Activated T-helper 17 cell treated with anti-CD3 and anti-CD28 coated beads, Interleukin-2, amount 50 U/mL, for 72 hours (primary cell): ENCODE measurements around the gene RASAL3. TPM values are rescaled to one million over a fixed set of nuclear protein-coding genes. Genes with fewer than 3 reads are reported as not detected.
A peak's percentile ranks its signal among the peaks of the same experiment; 100 is the strongest.

ENCODE experiments used
- ATAC-seq: fragments of 150-1000 bp; cut with Tn5 transposase; replicated peaks from 2 replicates; pipeline ENCODE4 v1.10.0; 2021; ENCODE audit warnings: mild to moderate bottlenecking, moderate library complexity
- H3K27ac Mint-ChIP-seq: one replicate; pipeline ENCODE4 v1.8.0; 2022; ENCODE audit warnings: mixed read lengths
- H3K27me3 Mint-ChIP-seq: one replicate; pipeline ENCODE4 v1.8.0; 2022; ENCODE audit warnings: mixed read lengths
- H3K36me3 Mint-ChIP-seq: one replicate; pipeline ENCODE4 v1.8.0; 2022; ENCODE audit warnings: low read depth, mild to moderate bottlenecking, mixed read lengths
- H3K4me1 Mint-ChIP-seq: one replicate; pipeline ENCODE4 v1.8.0; 2022; ENCODE audit warnings: mixed read lengths
- H3K4me3 Mint-ChIP-seq: one replicate; pipeline ENCODE4 v1.8.0; 2022; ENCODE audit warnings: mild to moderate bottlenecking, mixed read lengths
- H3K9me3 Mint-ChIP-seq: one replicate; pipeline ENCODE4 v1.8.0; 2022; ENCODE audit warnings: mixed read lengths
- total RNA-seq, 2 donors: library from RNA; stranded (reverse); gene quantifications; one replicate each; pipeline ENCODE4 v1.2.3, GENCODE V29; 2022

RASAL3 gene
- total RNA-seq, 2 donors from 2014 or later = 126 to 134 TPM

DNA sequence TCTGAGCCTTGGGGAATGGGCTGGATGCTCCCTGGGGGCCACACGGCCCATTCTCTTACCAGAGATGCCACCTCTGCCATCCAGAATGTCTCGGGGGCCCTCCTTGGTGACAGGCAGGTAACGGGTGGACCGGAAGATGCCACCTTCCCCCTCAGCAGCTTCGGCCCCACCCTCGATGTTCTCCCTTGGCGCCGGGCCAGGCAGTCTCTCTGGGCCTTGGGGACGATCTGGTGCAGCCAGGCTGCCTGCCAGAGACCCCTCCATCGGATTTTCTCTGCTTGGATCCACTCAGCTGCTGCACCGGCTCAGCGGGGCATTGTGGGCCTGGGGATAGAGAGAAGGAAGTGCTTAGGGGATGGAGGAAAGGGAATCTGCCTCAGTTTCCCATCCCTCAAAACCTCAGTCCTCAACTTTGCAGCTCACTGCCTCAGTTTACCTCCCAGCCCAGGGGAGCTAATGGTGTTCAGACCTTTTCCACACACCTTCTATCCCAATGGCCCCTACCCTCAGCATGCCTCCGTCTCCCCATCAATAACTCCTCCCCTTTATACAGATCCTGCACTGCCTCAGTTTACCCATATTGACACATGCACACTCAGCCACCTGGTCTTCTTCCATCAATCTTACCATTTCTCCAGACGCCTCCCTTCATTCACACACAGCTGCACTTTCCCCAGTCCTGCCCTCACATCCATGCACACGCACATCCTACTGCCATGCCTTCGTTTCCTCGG lies 16.1 kb downstream of the RASAL3 start:
- peaks cover 21% of the 10 kb centered on the region for H3K4me1 Mint-ChIP-seq

GRCh38 chr19:15447057-15447456 lies 17.3 kb downstream of the RASAL3 start:
- Mint-ChIP-seq H3K27ac (no peak overlapping the region), H3K4me1 (peaks cover 21% of the 10 kb centered on the region), H3K9me3 (no peaks in the 10 kb centered on the region), H3K27me3 (no peaks in the 10 kb centered on the region), H3K36me3 (peaks cover 26% of the 10 kb centered on the region), H3K4me3 (no peak overlapping the region)
- ATAC-seq = no peak

More for the DNA sequence above, 16.1 kb downstream of the RASAL3 start:
- H3K9me3 Mint-ChIP-seq = no peaks in the 10 kb centered on the region
- no peaks in the 10 kb centered on the region for H3K27me3 Mint-ChIP-seq
- ATAC-seq = no peak
- peaks cover 35% of the 10 kb centered on the region for H3K36me3 Mint-ChIP-seq
- H3K4me3 Mint-ChIP-seq = peak overlapping the region; percentile 65
- peak overlapping the region; percentile 28 for H3K27ac Mint-ChIP-seq

- no peak for ATAC-seq
- H3K27ac Mint-ChIP-seq = no peak overlapping the region
- no peak overlapping the region for H3K4me3 Mint-ChIP-seq
- H3K9me3 Mint-ChIP-seq = no peaks in the 10 kb centered on the region
- no peaks in the 10 kb centered on the region for H3K27me3 Mint-ChIP-seq
- peaks cover 14% of the 10 kb centered on the region for H3K4me1 Mint-ChIP-seq
- peaks cover 14% of the 10 kb centered on the region for H3K36me3 Mint-ChIP-seq
Observed at GRCh38 chr19:15445807-15446376, 18.5 kb downstream of the RASAL3 start.

DNA sequence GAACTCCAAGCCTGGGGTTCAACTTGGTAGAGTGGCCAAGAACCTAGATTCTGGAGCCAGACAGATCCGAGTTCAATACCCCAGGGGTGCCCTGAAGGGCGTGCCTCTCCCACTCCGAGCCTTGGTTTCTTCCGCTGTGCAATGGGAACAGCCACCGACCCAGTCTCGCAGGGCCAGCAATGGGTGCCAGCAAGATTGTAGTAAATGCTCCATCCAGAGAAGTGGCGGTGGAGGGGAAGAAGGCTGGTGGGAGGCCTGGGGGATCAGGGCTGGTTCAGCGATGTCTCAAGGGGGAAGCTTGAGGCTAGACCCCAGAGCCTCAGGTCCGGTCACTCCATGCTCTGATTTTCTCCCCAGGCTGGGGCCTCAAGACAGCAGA lies 19.1 kb downstream of the RASAL3 start:
- H3K4me1 Mint-ChIP-seq = peaks cover 7% of the 10 kb centered on the region
- H3K4me3 Mint-ChIP-seq = no peak overlapping the region
- no peaks in the 10 kb centered on the region for H3K27me3 Mint-ChIP-seq
- H3K36me3 Mint-ChIP-seq = peaks cover 8% of the 10 kb centered on the region
- no peaks in the 10 kb centered on the region for H3K9me3 Mint-ChIP-seq
- ATAC-seq = no peak
- no peak overlapping the region for H3K27ac Mint-ChIP-seq

DNA sequence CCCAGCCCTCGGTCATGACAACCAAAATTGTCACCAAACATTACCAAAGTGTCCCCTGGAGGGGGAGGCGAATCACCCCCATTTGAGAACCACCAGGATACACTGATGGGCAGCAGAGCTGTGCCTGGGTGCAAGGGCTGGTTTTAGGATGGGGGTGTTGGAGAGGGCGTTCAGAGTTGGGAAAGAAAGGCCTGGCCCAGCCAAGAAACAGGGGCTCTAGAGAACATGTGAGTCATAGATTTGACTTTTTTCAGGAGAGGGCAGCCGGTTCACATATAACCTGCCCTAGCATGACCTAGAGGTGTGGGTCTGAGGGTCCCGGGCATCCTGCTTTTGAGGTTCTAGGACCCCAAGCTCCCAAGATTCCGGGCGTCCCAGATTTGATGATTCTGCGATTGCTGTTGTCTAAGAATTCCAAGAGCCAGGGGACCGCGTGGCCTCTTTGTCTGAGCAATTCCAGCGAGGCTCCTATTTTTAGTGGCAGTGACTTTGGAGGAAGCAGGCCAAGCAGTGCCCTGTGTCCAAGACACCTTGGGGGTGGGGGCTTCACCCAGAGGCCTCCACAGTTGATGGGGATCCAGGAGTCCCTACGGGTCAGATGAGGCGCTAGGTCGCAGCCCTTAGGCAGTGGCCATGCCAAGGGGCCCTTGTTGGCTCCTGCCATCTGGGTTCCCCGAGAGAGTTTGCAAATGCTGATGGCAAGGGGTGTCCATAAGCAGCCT lies 19.7 kb downstream of the RASAL3 start:
- Mint-ChIP-seq H3K4me3 (no peak overlapping the region), H3K27ac (no peak overlapping the region), H3K27me3 (no peaks in the 10 kb centered on the region), H3K36me3 (peaks cover 6% of the 10 kb centered on the region), H3K4me1 (peaks cover 6% of the 10 kb centered on the region), H3K9me3 (no peaks in the 10 kb centered on the region)
- ATAC-seq = no peak

DNA sequence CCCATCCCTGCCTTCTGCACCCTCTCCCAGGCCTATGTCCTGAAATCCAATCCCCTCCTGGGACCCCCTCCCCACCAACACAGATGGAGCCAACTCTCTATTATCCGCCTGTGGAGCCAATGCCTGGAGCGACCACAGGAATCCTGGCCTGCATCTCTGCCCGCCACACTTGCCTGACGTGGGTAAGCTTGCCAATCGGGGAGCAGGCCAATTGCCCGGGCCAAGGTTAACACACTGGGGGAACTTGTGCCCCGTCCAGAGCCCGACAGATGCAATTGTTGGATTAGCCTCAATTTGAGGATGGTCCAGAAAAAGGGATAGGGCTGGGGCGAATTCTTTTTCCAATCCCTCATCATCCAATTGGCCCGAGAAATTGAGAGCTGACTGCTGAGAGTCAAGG lies 20.5 kb downstream of the RASAL3 start:
- Mint-ChIP-seq H3K27ac (peak overlapping the region; percentile 6), H3K36me3 (peaks cover 4% of the 10 kb centered on the region), H3K27me3 (no peaks in the 10 kb centered on the region), H3K9me3 (no peaks in the 10 kb centered on the region), H3K4me3 (no peak overlapping the region), H3K4me1 (peaks cover 6% of the 10 kb centered on the region)
- ATAC-seq = no peak

DNA sequence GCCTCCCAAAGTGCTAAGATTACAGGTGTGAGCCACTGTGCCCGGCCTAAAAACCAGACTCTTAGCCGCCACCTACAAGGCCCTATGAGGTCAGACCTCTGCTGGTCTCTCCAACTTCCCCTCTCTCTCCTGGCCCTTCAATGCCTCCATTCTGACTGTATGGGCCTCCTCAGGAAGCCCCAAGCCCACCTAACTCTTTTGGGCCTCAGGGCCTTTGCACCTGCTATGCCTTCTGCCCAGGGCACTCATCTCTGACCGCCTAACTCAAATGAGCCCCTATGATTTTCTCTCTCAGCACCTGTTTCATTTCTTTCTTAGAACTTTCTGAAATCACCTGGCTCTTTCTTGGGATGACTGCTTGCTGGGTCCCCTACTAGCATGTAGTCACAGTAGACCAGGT lies 21.0 kb downstream of the RASAL3 start:
- Mint-ChIP-seq H3K36me3 (no peaks in the 10 kb centered on the region), H3K4me3 (no peak overlapping the region), H3K4me1 (peaks cover under 1% of the 10 kb centered on the region), H3K27me3 (no peaks in the 10 kb centered on the region), H3K9me3 (no peaks in the 10 kb centered on the region), H3K27ac (peak overlapping the region; percentile 6)
- ATAC-seq = no peak

DNA sequence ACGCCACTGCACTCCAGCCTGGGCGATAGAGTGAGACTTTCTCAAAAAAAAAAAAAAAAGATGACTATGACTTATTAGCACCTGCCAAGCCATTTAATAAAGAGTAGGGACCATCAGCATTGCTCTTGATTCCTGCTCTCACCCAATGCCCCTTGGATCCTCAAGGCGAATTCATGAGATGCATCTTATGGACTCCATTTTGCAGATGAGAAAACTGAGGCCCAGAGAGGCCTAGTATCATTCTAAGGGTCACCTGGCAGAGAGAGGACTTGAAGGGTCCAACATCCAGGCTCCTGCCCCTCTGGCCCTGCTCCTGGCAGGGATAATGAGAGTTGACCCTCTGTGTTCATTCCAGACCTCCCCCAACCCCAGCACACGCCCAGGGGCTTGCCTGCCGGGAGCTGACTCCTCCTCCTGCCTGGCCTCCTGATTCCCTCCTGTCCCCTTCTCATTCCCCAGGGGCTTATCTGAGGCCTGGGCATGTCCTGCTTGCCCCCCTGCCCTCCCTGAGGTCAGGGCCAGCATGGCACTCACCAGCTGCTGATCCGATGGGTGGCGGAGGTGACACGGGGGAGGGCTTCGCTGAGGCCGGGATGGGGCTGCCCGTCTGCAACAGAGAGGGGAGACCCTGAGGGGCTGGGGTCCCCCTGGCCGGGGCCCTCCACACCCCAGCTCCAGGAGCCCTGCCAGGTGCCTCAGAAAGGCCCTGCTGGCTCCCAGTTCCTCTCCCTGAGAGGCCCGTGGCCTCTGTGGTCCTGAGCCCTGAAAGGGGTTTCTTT lies 22.0 kb downstream of the RASAL3 start:
- ATAC-seq = no peak
- no peak overlapping the region for H3K27ac Mint-ChIP-seq
- no peak overlapping the region for H3K4me3 Mint-ChIP-seq
- H3K4me1 Mint-ChIP-seq = no peaks in the 10 kb centered on the region
- no peaks in the 10 kb centered on the region for H3K36me3 Mint-ChIP-seq
- H3K9me3 Mint-ChIP-seq = no peaks in the 10 kb centered on the region
- H3K27me3 Mint-ChIP-seq = no peaks in the 10 kb centered on the region

DNA sequence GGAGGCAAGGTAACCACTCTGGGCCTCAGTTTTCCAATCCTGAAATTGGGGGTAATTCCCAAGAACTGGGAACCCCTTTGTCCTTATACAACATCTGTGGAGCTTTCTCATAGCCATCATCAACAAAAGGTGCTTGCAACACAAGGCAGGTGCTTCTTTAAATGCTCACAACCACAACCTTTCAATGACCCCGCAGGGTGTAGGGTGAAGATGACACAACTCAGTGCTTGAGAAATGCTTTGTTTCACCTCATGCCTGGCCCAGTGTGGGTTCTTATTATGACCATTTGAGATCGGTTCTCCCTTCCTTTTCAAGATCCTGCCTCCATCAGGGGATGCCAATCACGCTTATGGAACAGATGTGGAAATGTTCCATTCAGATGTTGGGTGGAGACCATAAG lies 23.0 kb downstream of the RASAL3 start:
- no peak for ATAC-seq
- Mint-ChIP-seq H3K27me3 (no peaks in the 10 kb centered on the region), H3K36me3 (no peaks in the 10 kb centered on the region)

GRCh38 chr19:15439821-15440641 lies 24.3 kb downstream of the RASAL3 start:
- H3K9me3 Mint-ChIP-seq = no peaks in the 10 kb centered on the region
- ATAC-seq = no peak
- H3K4me3 Mint-ChIP-seq = no peak overlapping the region
- no peaks in the 10 kb centered on the region for H3K36me3 Mint-ChIP-seq
- H3K4me1 Mint-ChIP-seq = no peaks in the 10 kb centered on the region
- H3K27ac Mint-ChIP-seq = no peak overlapping the region
- H3K27me3 Mint-ChIP-seq = no peaks in the 10 kb centered on the region

More for the DNA sequence above, 23.0 kb downstream of the RASAL3 start:
- Mint-ChIP-seq H3K27ac (no peak overlapping the region), H3K9me3 (no peaks in the 10 kb centered on the region), H3K4me1 (no peaks in the 10 kb centered on the region), H3K4me3 (no peak overlapping the region)

- H3K9me3 Mint-ChIP-seq = no peaks in the 10 kb centered on the region
- H3K4me1 Mint-ChIP-seq = no peaks in the 10 kb centered on the region
- H3K27ac Mint-ChIP-seq = no peak overlapping the region
- no peaks in the 10 kb centered on the region for H3K27me3 Mint-ChIP-seq
- ATAC-seq = no peak
- H3K36me3 Mint-ChIP-seq = no peaks in the 10 kb centered on the region
- H3K4me3 Mint-ChIP-seq = no peak overlapping the region
Observed at GRCh38 chr19:15439078-15439799, 25.1 kb downstream of the RASAL3 start.

GRCh38 chr19:15438577-15438976 lies 25.8 kb downstream of the RASAL3 start:
- no peak overlapping the region for H3K27ac Mint-ChIP-seq
- H3K4me3 Mint-ChIP-seq = no peak overlapping the region
- H3K27me3 Mint-ChIP-seq = no peaks in the 10 kb centered on the region

DNA sequence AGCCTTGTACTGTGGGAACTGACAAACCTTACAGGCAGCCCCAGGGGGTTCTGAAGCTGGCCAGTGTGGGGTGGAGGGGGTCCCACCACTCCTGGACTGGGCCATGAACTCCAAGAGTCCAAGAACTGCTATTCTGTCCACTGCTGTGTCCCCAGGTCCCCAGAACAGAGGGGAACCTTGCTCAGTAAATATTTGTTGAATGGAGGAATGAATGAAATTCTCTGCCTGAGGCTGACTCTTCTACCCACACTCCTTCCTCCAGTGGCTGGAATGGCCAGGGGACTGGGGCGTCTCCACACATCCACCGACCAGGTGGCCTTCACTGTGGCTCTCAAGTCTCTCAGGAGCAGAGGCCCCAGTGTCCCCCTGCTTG lies 26.2 kb downstream of the RASAL3 start:
- H3K4me3 Mint-ChIP-seq = no peak overlapping the region
- no peaks in the 10 kb centered on the region for H3K27me3 Mint-ChIP-seq
- ATAC-seq = no peak
- H3K9me3 Mint-ChIP-seq = no peaks in the 10 kb centered on the region
- no peak overlapping the region for H3K27ac Mint-ChIP-seq
- H3K4me1 Mint-ChIP-seq = peaks cover 5% of the 10 kb centered on the region
- H3K36me3 Mint-ChIP-seq = peaks cover 2% of the 10 kb centered on the region

More at GRCh38 chr19:15438577-15438976, 25.8 kb downstream of the RASAL3 start:
- peaks cover under 1% of the 10 kb centered on the region for H3K4me1 Mint-ChIP-seq
- ATAC-seq = no peak
- H3K36me3 Mint-ChIP-seq = no peaks in the 10 kb centered on the region
- H3K9me3 Mint-ChIP-seq = no peaks in the 10 kb centered on the region
